NOMO-1 (cell line): ENCODE measurements around the gene KLF13.

Source experiments
- DNase-seq, 2 experiments: peaks; one replicate each; lab custom pipeline; 2025; ENCODE audit not compliant: unreplicated experiment in 2 of 2; lab: John Stamatoyannopoulos, UW

Gene KLF13

DNA sequence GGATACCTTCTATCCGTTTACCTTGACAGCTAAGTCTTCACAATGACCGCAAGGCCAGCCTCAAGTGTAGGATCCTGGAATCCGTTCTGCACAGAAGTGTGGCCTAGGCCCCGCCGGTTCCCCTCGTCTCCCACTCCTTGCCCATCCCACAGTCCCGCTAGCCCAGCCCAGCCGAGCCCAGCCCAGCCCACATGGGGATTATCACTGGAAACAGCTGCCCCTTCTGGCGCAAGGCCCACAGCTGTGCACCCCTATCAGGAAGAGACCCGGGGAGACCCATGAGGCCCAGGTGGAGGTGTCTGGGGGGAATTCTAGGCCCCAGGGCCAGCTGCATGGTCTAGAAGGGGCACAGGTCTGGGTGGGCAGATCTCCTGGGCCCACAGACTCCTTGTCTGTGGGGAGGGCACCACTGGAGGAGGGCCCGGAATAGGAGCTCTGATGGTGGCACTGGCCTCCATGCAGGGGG lies 27.9 kb upstream of the KLF13 start:
- DNase-seq, result no peak

DNA sequence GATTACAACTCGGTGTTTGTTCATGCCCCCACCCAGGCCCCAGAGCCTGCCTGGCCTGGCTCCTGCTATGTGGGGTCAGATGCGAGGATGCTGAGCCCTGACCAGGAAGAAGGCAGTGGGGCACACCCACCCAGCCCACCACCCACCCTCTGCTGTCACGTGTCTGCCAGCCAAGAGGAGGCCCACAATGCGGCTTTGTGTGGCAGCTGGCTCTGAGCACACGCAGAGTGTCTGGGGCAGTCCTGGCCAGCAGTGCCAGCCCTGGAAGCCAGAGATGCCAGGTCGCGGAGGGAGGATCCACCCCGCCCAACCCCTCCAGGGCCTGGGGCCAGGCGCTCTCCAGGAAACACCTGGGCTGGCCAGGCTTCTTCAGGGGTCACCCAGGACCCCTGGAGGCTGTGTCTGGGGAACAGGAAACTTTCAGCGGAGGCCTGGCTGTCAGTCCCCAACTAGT lies 26.4 kb upstream of the KLF13 start:
- no peak for DNase-seq

DNA sequence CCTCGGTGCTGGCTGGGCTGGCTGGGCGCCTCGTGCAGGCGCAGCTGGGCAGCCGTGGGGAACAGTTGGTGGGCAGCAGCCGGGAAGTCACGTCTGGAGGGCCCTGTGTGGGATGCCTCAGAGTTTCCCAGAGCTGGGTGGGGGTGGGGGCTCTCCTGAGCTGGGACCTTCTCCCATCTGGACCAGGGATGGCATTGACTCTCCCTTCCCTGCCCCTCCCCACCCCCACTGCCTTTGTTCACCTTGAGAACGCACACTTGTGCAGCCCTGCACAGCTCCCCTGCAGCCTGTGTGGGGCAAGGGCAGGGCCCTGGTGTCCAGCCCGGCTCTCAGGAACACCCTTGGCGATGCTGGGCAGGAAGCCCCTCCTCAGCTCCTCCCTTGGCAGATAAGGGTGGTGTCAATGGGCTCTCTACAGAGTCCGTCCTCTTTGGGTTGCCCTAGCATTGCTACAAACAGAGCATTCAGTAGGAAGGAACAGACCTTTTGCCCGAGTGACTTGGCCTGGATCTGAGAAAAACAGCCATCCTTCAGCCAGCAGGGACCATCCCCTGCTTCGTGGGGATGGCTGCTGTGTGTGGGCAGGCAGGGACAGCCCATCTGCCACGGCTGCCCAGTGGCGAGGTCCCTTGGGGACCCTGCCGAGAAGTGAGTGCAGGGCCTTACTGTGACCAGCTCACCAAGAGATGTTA lies 25.5 kb upstream of the KLF13 start:
- no peak for DNase-seq

DNA sequence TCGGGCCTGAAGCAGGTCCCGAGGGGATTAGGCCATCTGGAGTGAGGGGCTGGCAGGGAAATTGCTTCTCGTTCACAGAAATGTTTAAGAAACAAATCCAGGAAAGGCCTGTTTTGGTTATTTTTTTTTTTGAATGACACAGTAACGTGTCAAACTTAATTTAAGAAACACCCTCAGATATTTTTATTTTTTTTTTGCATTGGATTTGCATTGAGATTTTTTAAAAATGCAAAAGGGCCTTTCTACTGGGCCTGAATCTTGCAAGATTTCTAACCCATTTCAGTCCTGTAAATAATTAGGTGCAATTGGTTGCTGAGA lies 25.0 kb upstream of the KLF13 start:
- no peak for DNase-seq

DNA sequence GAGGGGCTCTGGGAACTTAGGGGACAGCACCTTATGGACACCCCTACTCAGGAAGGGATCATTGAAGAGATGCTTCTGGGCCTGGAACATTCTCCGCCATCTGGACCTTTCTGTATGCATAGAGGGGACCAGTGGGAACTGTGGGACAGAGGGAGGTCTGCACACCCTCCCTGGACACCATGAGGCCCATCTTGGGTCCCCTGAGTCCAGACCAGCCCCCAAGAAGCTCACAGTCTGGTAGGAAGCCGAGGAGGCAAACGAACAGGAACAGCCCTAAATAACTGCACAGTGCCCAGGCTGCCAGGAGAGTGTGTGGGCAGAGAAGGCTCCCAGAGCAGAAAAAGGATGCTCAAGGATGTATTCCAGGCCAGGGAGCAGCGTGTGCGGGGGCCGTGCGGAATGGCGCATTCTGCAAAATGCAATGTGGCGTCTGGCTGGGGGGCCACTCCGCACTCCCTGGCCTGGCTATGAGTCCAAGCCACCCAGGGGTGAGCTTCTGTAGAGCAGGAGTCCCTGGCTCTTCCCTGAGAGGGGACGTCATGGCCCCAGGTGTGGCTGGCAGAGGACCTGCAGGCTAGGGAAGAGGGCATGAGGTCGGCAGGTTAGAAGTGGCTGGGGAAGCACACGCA lies 24.5 kb upstream of the KLF13 start:
- no peak for DNase-seq

DNA sequence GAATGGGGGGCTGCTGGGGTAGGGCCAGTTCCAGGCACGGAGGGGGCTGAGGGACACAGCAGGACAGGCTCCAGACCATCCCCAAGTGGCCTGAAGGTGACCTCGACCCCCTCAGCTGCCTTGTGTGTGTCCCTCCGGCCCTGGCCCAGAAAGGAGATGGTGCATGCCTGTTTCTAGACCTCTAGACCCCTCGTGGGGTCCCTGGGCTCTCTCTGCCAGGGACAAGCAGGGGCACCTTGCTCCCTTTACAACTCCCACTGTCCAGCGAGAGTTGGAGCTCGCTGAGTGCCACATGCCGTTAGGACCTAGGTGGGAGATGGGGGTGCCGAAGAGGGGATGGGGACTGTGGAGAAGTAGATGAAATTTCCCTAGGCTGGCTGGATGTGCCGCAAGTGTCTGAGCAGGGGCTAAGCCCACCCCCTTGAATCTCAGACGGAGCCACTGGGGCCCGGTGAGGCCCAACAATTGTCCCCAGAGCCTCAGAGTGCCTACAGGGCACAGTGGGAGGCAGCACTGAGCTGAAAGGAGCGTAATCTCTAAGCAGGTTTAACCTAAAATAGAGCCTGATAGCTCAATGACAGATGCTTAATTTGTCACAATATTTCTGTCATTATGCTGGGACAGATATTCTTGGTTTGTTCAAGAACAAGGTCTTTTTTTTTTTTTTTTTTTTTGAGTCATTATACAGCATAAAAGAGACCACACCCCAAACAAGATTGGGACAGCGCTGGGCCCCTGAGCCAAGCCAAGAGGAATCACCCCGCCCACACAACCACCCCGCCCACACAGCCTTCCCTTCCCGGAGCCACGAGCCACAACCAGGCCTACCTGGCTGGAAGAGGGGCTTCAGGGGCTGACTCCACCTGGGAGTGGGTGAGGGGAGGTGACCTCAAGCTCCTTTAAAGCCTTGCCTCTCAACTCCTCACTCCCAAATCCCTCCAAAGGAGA lies 23.6 kb upstream of the KLF13 start:
- peak in 1 of 2 experiments; percentile 54 for DNase-seq

DNA sequence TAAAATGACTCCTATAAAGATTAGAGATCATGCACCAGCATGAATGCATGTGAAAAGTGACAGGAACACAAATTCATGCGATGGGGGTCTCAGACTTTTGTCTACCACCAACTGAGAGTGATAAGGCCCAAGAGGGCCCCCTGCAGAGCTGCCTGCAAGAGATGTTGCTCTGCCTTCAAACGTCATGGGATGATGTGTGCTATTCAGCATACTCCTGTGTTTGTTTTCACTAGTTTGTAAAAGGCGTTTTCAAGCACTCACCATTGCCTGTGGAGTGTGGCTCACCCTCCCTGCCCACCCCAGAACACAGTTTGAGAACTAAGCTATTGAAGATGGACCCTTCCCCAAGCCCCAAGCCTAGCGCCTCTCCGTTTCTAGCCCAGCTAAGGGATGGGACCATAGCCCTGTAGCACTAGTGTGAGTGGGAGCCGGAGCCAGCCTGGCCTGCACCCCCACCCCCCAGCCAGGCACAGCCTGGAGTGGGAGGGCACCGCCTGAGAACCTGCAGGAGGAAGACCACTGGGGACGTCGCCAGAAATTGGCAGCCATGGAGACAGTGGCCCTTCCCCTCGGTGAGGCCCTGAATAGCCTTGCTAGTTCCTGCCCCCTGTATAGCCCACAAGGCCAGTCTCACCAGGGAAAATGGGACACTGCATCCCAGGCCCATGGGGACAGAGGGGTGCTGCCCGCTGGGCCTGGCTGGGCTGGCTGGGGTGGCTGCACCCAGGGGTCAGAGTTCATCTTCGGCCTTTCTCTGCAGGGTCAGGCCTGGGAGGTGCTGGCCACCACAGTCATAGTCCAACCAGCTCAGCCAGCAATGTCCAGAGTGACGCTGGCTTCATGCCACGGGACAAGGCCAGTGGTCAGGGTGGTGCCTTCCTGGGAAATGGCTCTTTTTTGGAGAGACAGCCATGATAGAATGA lies 22.6 kb upstream of the KLF13 start:
- no peak for DNase-seq

DNA sequence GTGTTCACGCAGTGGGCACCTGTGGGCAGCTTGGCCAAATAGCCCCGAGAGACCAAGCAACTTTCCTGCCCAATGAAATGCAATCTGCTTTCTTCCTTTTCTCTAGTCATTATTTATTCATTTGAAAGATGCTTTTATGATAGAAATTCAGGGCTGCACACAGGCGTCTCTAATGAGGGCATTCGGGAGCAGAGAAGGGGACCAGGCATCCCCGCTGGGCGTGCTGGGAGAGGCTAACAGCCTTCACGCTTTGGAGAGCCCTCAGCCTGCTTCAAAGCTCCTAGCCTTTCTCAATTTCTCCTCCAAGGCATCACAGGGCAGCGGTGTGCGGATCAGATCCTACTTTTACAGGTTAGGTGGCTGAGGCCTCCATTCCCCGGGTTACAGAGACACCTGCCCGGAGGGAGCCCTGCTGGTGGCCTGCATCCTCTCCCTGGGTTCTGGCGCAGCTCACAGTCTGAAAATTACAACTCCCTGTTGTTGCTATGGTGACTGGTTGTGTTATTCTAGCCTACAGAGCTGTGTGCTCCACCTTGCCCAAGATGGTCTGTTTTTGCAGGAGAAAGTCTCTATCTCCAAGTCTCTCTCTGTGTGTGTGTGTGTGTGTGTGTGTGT lies 21.8 kb upstream of the KLF13 start:
- DNase-seq, result no peak

DNA sequence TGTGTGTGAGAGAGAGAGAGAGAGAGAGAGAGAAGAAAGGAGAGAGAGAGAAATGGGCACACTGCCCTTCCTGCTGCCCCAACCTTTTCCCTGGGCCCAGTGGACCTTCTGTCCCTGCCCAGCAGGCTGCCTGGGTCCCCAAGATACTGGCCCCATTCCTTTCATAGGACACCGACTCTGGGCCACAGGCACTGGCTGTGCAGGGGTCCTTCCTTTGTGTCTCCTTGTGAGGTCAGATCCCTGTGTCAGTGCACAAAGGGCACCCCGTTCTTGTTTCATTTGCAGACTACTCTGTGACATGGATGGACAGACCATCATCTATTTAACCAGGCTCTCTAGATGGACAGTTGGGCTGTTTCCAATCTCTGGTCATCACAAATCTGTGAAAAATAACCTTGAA lies 21.3 kb upstream of the KLF13 start:
- no peak for DNase-seq

DNA sequence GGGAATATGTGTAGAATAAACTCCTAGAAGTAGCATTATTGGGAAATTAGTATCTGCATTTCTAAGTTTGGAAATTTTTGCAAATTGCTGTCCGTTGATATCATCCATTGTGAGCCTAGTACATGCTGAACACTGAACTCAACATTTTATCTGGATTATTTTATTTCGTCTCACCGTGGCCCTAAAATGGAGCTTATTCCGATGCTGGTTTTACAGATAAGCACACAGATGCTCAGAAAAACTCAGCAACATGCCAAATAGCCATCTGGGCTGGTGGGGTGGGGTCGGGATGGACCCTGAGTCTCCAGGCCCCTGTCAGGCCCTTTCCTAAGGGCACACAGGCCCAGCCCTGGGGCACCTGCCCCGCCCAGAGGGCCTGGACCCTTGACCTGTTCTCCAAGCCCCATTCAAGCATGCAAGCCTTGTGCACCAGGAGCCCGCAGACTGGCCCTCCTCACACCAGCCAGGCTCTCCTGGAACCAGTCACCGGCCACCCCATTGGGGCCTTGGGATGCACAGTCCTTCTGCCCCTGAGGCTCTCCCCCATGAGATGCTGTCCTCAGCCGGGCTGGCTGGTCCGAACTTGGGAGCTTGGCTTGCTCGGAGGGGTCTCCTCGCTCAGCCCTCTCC lies 20.7 kb upstream of the KLF13 start:
- no peak for DNase-seq

DNA sequence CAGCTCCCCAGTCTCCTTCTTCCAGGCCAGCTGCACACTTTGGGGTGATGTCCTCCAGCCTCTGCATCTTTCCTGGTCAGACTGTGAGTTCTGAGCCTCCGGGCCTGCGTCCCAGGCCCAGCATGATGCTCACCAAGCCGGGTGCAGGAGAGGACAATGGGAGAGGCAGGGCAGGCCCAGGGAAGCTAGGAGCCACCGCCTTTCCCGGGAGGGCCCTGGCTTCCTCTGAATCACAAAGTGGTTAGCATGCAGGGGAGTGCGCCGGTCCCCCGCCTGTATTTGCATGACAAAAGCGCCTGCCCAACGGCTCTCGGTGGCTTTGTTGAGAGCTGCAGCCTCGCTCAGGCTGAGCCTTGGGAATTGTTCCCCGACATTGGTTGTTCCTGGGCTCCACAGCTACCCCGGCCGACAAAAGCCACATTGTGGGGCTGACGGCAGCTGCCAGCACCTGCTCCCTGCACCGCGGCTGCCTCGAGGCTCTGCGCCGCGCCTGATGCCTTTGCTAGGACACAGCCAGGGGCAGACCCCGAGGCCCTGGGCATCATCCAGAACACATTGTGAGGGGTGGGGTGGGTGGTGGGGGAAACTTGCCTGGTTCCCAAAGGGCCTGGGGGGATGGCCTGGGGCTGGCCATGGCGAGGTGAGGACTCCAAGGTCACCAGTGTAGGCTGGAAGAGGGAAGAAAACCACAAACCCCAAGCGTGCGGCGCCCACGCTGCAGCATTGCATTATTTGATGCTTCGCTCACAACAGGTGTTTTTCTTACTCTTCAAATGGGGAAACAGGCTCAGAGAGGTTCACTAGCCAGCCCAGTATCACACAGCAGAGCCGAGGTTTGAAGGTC lies 20.0 kb upstream of the KLF13 start:
- DNase-seq, result no peak

DNA sequence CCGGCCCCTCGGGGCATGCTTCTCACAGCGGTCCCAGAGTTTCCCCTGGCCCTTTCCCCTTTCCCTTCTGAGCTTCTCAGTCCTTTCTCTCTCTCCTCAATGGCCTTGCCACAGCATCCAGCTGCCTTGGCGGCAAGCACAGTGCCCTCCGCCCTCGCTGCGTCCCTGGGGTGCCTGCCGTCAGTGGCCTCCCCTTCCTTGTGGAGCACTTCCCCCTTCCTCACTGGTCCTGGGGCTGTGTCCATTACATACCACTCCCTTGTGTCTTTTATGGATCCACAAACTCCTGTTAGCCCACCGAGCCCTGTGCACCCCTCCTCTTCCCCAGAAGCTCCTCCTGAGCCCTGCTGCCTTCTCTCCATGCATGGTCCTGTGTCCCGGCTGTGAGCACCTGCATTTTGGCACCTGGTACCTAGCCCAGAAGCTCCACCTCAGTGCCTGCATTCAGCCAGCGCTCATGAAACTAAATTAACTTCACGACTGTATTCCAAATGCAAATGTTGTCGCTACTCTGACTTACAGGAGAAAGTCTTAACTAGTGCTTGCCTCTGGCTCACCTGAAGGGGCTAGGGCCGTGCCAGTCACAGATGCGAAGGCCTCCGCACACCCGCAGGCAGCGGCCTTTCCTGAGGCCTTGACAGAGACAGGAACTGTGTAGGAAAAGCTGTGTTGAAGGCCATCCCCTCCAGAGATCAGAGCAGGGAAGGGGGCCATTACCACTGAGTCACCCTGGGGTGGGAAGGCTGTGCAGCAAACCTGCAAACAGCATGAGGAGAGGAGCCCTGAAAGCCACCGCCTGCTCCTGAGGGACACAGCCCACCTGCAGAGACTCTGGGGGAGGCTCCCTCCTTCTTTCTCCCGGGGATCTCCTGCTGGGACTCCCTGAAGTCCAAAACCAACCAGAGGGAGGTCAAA lies 19.1 kb upstream of the KLF13 start:
- no peak for DNase-seq

DNA sequence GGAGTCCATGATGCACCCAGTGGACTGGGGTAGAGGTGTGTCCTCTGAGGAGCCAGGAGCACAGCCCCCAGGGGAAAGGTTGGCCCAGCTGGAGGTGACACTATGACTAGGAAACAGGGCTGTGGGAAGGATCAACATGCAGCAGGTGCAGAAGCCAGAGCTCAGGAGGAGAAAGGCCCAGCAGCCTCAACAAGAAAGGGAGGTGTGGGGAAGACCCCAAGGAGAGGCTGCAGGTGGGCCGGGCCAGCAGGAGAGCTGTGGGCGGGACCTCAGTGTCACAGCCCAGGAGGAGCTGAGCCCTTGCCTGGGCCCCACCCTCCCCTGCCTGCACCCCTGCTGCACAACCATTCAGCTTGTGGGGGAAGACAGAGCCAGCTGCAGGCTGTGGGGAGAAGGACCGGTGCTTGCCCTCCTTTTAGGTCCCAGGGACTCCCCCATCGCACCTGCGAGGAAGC lies 18.4 kb upstream of the KLF13 start:
- DNase-seq, result no peak

DNA sequence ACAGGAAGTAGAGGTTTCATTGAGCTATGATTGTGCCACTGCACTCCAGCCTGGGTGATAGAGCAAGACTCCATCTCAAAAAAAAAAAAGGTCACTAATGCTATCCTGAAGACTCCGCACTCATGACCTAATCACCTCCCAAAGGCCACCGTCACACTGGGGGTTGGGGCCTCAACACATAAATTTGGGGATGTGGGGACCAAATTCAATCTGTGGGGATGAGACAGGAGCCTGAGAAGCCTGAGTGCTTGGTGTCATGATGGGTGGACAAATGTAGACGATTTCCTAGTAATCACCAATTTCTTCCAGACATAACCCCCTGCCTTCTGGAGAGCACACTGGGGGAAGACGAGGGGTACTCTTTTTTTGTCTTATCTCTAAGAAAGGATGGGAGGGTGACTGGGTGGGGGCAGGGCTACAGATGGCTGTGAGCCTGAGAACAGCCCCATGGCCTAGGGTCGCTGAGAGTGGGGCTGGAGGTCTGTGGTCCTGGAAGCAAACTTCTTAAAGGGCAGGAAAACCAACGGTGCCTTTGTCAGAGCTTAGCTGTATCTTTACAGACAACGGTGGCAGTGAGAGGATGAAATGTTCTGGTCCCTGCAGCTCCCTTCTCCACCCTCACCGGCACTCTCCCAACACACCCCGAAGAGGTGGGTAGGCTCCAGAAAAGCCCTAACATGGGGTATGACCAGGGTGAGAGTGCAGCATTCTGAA lies 16.6 kb upstream of the KLF13 start:
- DNase-seq, result no peak

DNA sequence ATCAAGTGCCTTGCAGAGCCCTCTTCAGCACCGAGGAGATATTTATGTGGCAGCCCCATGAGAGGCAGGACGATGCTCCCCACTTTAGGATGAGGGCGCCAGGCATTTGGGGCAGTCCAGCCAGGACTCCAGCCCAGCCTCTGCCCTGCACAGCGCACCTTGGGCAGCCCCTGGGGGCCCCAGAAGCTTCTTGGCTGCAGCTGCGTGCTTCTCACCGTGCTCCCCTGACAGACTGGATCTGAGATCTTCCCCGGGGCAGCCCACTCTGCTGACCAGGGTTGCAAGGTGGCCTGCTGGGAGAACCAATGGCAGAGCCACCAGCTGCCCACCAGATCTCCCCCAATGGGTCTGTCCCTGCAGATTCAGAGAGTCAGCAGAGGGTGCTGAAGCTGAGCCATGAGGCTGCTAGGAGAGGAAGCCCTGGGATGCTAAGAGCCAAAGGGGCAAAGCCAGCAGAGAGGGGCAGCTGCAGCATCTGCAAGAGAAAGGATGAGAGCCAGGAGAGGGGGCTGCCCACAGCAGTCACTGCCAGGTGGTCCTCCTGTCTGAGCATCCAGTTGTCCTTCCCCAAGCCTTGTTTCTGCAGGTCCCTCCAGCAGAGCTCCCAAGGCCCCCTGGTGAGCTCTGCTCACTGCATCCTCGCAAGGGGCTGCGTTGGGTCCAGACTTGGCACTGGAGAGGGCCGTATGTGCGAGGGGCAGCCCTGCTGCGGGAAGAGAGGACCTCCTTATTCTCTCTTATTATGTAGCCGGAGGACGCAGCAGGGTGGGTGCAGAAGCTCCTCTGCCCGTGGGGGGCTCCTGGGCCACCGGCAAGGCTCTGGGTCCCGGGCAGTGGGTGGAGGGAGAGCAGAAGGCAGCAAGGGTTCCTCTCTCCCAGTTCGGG lies 14.7 kb upstream of the KLF13 start:
- DNase-seq, result no peak

DNA sequence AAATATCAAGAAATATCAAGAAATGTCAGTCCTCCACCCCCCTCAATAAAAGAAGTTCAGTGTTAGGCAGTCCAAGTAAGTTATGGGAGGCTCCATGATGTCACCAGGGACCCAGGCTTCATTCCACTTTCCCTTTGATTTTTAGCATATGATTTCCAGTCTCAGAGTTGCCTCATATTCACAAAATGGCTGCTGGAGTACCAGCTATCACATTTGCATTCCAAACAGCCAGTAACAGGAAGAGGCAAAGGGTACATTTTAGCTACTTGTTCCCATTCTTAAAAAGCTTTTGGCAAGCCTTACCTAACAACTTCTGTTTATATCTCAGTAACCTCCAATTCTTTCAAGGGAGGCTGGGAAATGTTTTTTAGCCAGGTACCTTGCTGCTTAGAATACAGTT lies 13.4 kb upstream of the KLF13 start:
- DNase-seq, result no peak
